Fibroblast of the aortic adventitia (primary cell): Measurements from ENCODE around the gene CTAG2. TPM values are rescaled to one million over a fixed set of nuclear protein-coding genes. Genes with fewer than 3 reads are reported as not detected.
"Not testable (repeated sequence)": the region's sequence is repeated elsewhere in the genome, so short reads cannot be mapped to it uniquely, and the experiment has no call there.

Experiments
- DNase-seq: peaks from one replicate; pipeline ENCODE4 v3.0.0-alpha.2; 2010; ENCODE audit warnings: low read depth
- H3K4me3 ChIP-seq: 2 replicates; pipeline ENCODE4 v1.5.1; 2011; ENCODE audit warnings: low read depth, mild to moderate bottlenecking, control low read depth, low read length, moderate library complexity
- total RNA-seq: library from RNA; depleted of rRNA; stranded (reverse); fragments of >200 nt; gene quantifications from 2 replicates; pipeline ENCODE4 v1.2.3, GENCODE V29; 2012; ENCODE audit warnings: low replicate concordance
- TF ChIP-seq, protein P1 (sequence below): IDR thresholded peaks from 2 replicates; pipeline ENCODE4 v1.5.1; 2011; ENCODE audit warnings: mild to moderate bottlenecking, low read length, control low read depth, inconsistent platforms; ENCODE audit not compliant: insufficient read depth

Gene CTAG2
- not detected in 2 replicates for total RNA-seq

DNA sequence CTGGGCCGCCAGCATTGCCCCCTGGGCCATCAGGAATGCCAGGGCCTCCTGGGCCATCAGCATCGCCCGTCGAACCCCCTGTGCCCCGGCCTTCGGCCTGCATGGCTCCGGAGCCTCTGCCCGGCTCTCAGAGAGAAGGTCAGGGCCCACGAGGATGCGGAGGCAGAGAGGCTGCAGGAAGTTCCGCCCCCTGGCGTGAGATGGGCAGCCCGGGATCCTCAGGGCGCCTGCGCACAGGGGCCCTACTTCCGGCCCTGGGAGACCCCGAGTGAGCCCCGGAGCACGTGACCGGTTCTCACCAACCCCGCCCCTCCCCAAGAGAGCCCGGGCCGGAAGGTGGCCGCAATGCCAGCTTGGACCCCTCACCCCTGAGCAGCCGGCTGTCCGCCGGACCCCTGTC is at the start of gene CTAG2:
Gene CTAG2 (minus strand): TSS at position 167 of the 400 bp plus-strand sequence. CDS start 64 bp downstream, at position 103.
- DNase-seq, H3K4me3 ChIP-seq: not testable (repeated sequence)

DNA sequence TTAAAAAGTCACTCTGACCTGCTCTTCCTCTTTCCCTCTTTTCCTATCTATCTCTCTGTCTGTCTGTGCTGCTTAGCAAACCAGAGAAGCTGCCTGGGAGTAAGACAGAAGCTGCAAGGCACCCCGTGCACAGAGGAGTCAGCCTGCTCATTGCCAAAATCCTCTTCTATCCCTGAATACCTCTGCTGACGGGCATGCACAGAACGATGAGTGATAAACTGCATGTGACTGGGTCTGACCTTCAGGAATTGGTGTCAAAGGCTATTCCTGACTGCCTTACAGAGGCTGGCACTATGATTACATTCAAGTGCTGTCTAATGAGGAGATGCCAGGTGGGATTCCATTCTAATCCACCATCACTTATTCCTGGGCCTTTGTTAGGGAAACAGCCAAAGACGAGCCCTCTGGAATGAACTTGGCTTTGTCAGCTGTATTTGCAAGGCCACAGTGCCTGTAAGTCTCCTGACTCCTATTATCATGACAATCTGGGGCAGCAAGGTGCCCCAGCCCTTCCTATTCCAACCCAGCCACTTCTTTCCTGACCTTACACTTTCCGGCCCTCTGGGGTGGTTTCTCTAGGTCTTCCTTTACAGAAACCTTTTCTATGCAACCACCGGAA is 45.4 kb upstream of the CTAG2 start:
- DNase-seq = no peak
- H3K4me3 ChIP-seq = no peak overlapping the region
- TF ChIP-seq, protein P1, sequence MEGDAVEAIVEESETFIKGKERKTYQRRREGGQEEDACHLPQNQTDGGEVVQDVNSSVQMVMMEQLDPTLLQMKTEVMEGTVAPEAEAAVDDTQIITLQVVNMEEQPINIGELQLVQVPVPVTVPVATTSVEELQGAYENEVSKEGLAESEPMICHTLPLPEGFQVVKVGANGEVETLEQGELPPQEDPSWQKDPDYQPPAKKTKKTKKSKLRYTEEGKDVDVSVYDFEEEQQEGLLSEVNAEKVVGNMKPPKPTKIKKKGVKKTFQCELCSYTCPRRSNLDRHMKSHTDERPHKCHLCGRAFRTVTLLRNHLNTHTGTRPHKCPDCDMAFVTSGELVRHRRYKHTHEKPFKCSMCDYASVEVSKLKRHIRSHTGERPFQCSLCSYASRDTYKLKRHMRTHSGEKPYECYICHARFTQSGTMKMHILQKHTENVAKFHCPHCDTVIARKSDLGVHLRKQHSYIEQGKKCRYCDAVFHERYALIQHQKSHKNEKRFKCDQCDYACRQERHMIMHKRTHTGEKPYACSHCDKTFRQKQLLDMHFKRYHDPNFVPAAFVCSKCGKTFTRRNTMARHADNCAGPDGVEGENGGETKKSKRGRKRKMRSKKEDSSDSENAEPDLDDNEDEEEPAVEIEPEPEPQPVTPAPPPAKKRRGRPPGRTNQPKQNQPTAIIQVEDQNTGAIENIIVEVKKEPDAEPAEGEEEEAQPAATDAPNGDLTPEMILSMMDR = no peak

DNA sequence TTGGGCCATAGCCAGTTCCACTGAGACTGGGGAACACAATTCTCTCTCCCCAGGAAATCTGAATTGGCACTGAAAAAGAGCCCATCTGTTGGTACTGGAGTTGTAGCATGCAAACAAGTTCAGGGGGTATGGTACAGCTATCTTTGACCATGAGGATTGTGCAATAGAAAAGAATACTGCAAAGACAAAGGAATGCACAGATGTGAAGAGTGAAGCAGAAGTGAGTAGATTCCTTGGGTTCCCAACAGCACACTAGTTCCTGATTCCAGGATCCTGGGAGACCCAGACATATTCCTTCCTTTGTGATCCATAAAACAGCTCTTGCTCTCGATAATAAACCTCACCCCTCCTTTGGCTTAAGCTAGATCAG is 43.3 kb upstream of the CTAG2 start:
- H3K4me3 ChIP-seq = no peak overlapping the region
- peak; percentile 66 for DNase-seq
- TF ChIP-seq, protein P1 = no peak

DNA sequence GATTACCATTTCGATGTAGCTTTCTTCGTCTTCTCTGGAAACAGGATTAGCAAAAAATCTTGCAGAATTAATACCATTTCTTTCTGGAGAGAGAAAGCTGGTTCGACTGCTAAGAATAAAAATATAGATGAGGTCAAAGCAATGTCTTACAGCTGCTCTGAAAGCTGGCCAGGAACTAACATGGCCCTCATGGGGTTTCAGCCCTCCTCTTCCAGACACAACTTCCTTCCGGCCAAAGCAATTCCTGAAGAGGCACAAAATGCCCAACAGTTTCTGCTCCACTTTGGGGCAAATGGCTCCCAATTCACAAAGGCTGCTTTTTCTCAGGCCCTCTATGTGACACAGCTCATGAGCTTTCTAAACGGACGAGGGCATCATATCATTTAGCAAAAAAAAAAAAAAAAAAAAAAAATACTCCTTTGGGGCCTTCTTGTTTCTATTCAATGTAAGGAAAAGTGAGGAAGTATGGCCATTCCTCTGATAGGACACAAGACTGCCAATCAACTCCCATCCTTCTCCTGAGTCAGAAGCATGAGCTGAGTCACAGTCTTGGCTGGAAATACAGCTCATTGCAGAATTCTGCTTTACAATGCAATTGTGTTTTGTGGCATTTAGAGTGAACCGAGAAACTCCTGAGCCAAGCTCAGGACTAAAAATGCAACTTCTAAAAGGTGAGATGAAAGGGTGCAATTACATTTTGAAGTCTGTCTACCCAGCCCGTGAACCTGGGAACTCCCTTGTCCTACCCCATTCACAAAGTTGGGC is 42.7 kb upstream of the CTAG2 start:
- H3K4me3 ChIP-seq = no peak overlapping the region
- DNase-seq = peak; percentile 84
- TF ChIP-seq, protein P1 = no peak

DNA sequence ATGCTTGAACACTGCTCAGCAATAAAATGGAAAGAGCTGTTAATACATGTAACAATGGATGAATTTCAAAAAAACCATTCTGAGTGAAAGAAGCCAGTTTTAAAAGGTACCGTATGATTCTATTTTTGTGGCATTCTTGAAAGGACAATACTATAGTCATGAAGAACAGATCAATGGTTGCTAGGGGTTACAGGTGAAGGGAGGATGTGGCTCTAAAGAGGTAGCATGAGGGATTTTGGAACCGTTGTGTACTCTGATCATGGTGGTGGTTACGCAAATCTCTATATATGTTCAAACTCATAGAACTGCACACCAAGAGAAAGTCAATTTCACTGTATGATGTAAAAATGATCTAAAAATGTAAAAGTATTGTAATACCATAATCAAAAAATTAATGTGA is 40.0 kb upstream of the CTAG2 start:
- DNase-seq = no peak
- TF ChIP-seq, protein P1 = no peak
- no peak overlapping the region for H3K4me3 ChIP-seq

DNA sequence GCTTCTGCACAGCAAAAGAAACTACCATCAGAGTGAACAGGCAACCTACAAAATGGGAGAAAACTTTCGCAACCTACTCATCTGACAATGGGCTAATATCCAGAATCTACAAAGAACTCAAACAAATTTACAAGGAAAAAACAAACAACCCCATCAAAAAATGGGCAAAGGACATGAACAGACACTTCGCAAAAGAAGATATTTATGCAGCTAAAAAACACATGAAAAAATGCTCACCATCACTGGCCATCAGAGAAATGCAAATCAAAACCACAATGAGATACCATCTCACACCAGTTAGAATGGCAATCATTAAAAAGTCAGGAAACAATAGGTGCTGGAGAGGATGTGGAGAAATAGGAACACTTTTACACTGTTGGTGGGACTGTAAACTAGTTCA is 37.1 kb upstream of the CTAG2 start:
- H3K4me3 ChIP-seq, DNase-seq: not testable (repeated sequence)

DNA sequence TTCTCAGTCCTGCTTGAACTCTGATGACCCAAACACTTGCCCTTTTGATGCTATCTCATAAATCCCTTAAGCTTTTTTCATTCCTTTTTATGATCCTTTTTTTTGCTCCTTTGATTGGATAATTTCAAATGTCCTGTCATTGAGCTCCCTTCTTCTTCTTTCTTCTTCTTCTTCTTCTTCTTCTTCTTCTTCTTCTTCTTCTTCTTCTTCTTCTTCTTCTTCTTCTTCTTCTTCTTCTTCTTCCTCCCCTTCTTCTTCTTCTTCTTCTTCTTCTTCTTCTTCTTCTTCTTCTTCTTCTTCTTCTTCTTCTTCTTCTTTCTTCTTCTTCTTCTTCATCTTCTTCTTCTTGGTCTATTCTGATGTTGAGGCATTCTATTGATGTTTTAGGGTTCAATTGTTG is 18.7 kb upstream of the CTAG2 start:
- H3K4me3 ChIP-seq, DNase-seq: not testable (repeated sequence)

DNA sequence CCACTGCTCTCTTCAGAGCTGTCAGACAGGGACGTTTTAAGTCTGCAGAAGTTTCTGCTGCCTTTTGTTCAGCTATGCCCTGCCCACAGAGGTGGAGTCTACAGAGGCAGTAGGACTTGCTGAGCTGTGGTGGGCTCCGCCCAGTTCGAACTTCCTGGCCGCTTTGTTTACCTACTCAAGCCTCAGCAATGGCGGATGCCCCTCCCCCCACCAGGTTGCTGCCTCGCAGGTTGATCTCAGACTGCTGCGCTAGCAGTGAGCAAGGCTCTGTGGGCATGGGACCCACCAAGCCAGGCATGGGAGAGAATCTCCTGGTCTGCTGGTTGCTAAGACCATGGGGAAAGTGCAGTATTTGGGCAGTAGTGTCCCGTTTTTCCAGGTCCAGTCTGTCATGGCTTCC is 17.5 kb upstream of the CTAG2 start:
- not testable (repeated sequence) for H3K4me3 ChIP-seq, DNase-seq

DNA sequence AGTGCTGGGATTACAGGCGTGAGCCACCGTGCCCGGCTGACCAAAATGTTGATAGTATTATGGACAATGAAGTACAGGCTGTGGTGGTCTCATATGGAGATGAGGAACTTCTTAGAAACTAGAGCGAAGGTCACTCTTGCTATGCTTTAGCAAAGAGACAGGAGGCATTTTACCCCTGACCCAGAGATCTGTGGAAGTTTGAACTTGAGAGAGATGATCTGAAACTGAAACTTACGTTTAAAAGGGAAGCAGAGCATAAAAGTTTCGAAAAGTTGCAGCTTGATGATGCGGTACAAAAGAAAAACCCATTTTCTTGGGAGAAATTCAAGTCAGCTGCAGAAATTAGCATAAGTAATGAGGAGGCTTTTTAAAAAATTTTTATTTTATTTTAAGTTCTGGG is 8.5 kb upstream of the CTAG2 start:
- H3K4me3 ChIP-seq = no peak overlapping the region
- TF ChIP-seq, protein P1 = no peak
- no peak for DNase-seq
